Measurements from ENCODE around the gene PIGK. TPM values are rescaled to one million over a fixed set of nuclear protein-coding genes. Genes with fewer than 3 reads are reported as not detected.
A peak's percentile ranks its signal among the peaks of the same experiment; 100 is the strongest.
"Not testable (repeated sequence)": the region's sequence is repeated elsewhere in the genome, so short reads cannot be mapped to it uniquely, and the experiment has no call there.

PIGK gene
- total RNA-seq = 19.5 and 24.3 TPM in 2 replicates

DNA sequence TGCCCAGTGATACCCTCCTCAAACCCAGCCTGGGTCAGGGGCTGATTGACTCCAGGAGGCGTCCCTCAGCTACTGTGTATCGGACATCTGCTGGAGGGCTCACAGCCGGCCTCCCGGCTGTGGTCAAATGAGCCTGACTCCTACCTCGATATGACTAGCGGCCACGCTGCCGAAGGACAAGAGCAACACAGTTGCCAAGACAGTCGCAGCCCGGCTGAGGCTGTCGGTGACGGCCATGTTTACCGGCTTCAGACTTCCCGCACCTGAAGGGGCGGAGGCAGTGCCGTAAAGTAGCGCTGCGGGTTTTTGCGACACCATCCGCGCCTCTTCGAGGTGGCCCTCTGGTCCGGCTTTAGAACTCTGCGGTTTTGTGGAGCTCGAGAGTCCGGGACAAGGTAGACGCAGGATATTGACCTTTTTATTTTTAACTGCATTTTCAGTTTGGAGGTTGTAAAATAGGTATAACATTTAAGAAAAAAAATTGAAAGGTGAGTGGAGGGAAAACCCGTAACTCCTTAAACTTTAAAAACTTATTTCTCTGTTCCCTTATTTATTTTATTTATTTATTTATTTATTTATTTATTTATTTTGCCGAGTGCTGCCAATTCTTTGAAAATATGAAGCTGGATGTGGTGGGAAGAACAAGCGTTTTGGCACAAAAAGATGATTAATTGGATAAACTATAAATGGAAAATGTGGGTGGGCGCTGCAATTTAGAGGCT, at the start of gene PIGK:
Gene PIGK, minus strand, starts transcription at position 265 of the 722 bp plus-strand sequence. Its CDS starts 28 bp downstream, at position 237.
- peak; percentile 74 to 92 for DNase-seq (ENCODE audit: low read depth in 2 of 2)

DNA sequence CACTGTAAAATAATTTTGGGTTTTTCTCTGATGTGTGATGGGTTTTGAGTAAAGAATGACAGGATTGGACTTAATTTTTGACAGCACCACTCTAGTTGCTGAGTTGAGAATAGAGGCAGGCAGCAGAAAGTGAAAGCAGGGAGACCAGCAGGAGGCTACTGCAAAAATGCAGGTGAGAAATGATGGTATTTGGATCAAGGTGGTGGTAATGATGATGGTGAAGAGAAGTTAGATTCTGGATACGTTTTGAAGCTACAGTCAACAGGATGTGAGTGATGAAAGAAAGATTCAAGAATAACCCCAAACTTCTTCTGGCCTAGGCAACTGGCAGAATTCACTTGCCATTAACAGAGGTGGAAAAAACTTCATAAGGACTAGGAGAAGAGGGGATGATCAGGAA, 47.8 kb upstream of the PIGK start:
- DNase-seq (ENCODE audit: low read depth in 2 of 2) = no peak

DNA sequence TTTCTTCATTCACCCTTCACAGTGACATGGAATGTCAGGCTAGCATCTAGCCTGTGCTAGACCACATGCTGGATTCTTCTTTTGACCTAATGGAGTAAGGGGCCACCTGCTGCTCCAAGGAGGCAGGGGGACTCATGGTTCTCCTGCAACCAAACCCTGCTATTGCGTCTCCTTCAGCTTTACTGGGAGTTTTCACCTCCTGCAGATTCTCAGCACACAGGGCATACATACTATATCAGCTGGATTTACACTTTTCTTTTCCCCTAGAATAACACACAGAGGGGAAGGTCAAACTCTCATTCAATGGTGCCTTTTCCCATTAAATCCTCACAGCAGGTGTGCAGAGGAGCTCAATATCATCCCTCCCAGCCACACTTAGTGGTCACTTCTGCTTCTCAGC, 46.0 kb upstream of the PIGK start:
- no peak for DNase-seq (ENCODE audit: low read depth in 2 of 2)

DNA sequence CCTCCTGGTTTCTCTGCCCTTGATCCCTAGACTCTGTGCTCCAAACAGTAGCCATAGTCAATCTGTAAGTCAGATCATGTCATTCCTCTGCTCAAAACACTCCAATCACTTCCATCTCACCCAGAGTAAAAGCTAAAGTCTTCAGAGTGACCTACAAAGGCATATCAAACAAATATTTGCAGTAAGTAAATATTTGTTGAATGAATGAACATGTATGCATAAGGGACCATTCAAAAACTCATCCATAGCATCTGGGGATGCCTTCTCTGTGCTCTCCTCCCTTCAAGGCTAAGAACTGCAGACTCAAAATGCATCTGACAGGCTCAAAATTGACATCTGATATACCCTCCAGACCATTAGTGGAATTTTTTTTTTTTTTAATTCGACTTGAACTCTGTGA, 44.5 kb upstream of the PIGK start:
- no peak for DNase-seq (ENCODE audit: low read depth in 2 of 2)

DNA sequence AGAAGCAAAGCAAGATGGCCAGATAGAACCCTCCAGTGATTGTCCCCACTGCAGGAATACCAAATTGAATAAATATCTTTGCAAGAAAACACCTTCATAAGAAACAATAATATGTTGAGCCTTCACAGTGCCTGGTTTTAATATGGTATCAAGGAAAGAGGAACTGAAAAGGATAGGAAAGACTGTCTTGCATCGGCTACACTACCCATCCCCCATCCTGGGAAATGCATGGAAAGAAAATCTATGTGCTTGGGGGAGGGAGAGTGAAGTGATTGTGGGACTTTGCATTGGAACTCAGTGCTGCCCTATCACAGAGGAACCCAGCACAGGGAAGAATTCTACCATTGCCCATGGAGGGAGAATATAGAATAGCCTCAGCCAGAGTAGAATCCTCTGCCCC, 34.0 kb upstream of the PIGK start:
- no peak for DNase-seq (ENCODE audit: low read depth in 2 of 2)

DNA sequence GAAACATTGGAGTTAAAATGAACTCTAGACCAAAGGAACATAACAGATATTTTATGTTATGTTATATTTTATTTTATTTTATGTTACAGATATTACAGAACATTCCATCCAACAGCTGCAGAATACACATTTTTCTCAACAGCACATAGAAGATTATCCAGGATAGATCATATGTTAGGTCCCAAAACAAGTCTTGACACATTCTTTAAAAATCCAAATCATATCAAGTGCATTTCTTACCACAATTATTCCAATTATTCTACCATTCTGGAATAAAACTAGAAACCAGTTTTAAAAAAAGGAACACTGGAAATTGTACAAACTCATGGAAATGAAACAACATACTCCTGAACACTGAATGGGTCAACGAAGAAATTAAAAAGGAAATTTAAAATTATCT, 30.9 kb upstream of the PIGK start:
- no peak for DNase-seq (ENCODE audit: low read depth in 2 of 2)

DNA sequence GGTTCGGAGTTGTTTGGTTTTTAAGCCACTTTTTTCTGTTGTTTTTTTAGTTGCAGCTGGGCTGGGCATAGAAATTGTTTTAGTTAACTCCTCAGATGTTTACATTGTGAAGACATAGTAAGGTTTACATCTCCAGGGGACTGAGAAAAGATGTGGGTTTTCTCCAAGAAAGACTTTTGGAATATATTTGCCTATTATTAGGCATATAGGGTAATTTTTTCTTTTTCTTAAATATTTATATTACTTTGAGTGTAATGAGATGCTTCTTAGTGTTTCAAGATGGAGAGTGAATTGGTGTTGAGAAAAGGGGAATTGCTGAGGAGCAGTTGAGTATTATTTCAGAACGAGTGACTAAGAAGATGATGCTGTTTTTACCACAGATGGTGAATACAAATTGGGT, 26.6 kb upstream of the PIGK start:
- no peak for DNase-seq (ENCODE audit: low read depth in 2 of 2)

DNA sequence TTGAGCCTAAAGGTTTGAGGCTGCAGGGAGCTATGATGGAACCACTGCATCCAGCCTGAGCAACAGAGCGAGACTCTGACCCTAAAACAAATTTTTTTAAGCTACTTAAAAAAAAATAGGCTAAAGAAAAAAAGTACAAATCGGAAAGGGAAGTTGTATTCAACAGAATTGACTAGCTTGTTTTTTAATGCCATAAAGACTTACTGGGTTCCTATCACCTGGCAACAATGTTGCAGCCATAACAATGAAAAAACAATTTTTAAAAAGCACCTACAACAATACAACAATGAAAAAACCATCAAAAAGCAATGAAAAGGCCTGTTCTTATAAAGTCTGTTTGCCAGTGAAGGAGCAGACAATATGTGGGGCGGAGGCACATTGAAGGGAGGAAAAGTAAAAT, 20.1 kb upstream of the PIGK start:
- no peak for DNase-seq (ENCODE audit: low read depth in 2 of 2)

DNA sequence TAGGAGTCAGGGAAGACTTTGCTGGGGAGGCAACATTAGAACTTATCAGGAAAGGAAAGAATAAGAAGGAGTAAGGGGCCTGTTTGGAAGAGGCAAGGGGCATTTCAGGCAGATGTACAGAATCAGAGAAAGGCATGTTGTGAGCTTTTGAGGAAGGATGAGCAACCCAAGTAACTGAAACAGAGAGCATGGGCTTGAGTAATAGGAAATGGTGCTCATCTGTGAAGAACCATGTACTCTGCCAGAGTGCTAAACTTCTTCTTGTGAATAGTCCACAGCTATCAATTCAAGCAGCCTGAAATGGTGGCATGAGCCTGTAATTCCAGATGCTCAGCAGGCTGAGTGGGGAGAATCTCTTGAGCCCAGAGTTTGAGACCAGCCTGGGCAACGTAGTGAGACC, 19.2 kb upstream of the PIGK start:
- no peak for DNase-seq (ENCODE audit: low read depth in 2 of 2)

DNA sequence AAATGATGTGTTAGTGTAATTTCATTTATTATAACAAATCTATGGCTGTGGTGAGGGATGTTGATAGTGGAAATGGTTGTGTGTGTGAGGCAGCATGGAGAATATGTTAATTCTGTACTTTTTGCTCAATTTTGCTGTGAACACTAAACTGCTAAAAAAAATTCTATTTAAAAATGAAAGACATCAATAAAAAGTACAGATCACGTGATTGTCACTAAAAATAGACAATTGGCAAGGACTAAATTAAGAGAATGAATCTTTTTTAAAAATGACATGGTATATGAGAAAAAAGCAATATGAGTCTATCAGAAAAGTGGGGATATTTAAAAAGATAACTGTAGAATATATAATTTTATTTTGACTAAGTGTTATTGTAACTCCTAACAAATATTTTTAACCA, 15.7 kb upstream of the PIGK start:
- DNase-seq (ENCODE audit: low read depth in 2 of 2) = no peak

DNA sequence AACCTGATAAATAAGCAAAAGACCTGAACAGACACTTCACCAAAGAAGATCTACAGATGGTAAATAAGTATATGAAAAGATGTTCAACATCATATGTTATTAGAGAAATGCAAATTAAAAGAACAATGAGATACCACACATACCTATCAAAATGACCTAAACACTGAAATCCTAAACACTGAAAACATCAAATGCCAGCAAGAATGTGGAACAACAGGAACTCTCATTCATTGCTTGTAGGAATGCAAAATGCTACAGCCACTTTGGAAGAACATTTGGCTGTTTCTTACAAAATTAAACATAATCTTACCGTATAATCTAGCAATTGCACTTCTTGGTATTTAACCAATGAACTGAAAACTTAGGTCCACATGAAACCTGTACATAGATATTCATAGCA, 14.9 kb upstream of the PIGK start:
- no peak for DNase-seq (ENCODE audit: low read depth in 2 of 2)

DNA sequence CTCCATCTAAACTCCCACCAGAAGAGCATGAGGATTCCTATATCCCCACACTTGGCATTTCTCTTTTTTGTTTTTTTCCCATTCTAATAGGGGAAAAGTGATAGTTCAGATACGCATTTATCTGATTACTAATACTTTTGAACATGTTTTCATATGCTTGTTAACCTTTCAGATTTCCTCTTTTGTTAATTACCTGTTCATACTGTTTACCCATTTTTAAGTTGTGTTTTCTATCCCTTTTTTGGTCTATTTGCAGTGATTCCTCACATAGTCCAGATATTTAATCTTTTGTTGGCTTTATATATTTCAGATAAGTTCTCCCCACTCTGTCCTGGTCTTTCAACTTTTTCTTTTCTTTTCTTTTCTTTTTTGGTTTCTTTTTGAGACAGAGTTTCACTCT, 13.6 kb upstream of the PIGK start:
- DNase-seq (ENCODE audit: low read depth in 2 of 2) = no peak

DNA sequence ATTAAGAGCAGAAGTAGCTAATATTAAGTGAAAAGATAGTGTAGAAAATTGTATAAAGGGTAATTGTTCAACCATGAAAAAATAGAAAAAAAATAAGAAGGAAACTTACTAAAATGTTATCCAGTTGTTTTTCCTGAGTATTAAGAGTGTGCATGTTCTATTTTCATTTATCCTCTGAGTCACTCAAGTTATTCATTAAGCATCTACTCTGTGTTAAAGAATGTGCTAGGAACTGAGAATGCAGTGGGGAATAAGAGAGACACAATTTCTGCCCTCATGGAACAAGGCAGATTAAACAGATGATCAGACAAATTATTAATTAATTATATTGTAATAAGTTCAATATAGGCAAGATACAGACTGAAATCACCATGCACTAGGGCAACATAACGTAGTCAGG, 10.8 kb upstream of the PIGK start:
- no peak for DNase-seq (ENCODE audit: low read depth in 2 of 2)

DNA sequence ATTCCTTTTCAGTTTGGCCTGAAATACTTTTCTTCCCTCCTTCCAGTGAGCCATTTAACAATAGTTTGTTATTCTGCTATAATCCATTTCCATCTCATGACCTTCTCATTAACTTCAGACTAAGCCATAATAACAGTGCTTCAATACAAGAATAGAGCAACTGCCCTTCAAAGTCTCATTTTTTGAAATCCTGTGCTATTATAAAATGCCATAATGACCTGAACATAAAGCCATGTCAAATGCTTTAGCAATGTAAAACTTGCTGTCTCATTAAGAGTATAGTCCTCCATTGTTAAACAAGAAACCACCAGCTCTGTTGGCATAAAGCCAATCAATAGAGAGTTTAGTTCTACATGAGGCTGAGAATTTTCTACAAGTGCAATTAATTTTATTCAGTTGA, 9.6 kb upstream of the PIGK start:
- DNase-seq (ENCODE audit: low read depth in 2 of 2) = peak in 1 of 2 donors; percentile 24

DNA sequence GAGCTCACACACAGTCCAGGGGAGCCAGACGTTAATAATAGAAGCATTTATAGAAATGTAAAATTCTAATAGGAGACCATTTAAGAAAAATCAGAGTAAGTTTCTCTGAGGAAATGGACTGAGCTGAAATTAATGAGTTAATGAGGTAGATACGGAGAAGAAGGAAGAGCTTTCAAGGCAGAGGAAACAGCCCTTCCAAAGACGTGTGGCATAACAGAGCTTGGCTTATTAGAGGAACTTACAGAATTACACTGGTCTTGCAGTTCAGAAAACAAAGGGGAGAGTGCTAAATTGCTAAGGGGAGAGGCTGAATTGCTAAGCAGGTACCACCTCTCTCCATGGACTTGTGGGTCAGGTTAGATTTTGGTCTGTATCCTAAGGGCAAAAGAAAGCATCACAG, 8.2 kb upstream of the PIGK start:
- DNase-seq (ENCODE audit: low read depth in 2 of 2) = no peak

DNA sequence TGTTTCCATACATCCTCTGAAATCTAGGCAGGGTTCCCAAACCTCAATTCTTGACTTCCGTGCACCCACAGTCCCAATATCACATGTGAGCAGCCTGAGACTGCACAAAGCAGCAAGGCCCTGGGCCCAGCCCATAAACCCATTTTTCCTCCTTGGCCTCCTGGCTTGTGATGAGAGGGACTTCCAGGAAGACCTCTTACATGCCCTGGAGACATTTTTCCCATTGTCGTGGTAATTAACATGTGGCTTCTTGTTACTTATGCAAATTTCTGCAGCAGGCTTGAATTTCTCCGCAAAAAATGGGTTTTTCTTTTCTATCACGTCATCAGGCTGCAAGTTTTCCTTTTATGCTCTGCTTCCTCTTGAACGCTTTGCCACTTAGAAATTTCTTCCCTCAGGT, 3.3 kb upstream of the PIGK start:
- no peak for DNase-seq (ENCODE audit: low read depth in 2 of 2)

DNA sequence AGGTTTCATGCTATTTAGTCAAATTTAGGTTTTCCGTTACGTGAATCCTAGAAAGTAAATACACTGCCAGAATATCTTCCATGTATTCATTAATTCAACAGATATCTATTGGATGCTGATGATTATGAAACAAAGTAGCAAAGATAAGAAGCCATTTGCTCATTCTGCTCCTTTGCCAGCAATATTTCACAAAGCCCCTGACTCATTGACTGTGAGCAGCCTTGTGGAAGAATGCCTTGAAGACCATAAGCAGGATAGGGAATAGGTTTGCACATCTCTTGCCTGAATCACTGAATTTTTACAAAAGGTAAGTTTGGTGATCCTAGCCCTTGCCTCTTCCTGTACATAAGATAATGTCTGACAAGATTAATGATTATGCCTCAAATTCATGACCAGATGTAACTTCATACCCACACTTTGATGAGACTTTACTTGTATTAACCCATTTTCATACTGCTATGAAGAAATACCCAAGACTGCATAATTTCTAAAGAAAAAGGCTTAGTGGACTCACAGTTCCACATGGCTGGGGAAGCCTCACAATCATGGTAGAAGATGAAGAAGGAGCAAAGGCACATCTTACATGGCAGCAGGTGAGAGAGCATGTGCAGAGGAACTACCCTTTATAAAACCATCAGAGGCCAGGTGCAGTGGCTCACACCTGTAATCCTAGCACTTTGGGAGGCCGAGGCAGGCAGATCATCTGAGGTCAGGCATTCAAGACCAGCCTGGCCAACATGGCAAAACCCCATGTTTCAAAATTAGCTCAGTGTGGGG, 1.6 kb upstream of the PIGK start:
- DNase-seq (ENCODE audit: low read depth in 2 of 2) = peak in 1 of 2 donors; percentile 3

DNA sequence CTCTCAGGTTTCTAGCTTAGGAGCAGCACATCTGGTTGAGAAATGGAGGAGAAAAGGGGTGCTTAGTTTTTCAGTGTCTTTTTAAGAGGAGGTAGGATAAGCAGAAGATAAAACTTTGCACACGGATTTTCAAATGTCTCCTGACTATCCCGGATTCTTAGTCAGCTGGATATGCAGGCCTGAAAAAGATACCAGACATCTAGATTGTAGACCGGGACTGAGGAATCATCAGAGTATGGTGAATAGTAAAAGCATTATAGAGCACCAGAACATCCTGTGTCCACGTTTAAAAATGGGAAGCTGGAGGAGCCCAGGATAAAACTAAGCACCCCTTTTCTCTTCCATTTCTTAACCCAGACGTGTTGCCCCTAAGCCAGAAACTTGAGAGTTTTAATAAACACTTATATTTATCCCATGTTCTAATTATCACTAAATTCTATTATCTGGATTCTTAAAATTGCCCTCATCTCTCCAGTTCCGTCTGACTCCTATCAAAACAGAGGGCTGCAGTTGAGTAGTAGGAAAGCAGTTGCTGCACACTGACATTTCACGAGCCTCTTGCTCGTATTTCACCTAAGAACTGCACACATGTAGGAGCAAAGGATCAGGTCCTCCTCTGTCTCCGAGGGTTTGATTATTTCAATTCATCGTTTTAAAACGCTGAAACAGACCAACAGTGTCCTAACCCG, 609 bp downstream of the PIGK start:
- DNase-seq (ENCODE audit: low read depth in 2 of 2) = peak in 1 of 2 donors; percentile 1

DNA sequence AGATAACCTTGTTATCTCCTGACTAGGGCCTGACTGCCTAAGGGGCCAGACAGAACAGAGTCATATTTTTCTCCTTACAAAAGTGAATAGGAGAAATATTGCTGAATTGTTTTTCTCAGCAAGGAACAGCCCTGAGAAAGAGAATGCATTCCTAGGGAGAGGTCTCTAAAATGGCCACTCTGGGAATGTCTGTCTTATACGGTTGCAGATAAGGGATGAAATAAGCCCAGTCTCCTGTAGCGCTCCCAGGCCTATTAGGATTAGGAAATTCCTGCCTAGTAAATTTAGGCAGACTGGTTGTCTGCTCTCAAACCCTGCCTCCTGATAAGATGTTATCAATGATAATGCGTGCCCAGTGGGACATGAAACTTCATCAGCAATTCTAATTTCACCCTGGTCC, 15.2 kb downstream of the PIGK start:
- DNase-seq (ENCODE audit: low read depth in 2 of 2) = not testable (repeated sequence)

DNA sequence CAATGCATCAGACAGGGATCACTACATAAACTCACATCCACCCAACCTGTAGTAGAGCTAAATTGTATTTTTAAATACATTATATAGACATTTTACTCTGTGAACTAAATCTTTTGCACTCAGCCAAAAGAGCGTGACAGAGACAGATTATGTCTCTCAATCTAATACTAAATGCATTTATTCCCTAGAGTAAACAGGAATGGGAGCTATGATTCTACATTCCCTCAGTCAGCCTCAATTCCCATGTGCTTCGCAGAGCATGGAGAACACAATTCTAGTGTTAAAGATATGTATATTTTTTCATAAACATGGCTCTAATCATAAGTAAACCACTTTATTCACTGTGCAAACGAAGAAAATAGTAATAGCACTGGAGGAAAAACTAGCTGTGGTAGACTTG, 16.5 kb downstream of the PIGK start:
- DNase-seq (ENCODE audit: low read depth in 2 of 2) = no peak

DNA sequence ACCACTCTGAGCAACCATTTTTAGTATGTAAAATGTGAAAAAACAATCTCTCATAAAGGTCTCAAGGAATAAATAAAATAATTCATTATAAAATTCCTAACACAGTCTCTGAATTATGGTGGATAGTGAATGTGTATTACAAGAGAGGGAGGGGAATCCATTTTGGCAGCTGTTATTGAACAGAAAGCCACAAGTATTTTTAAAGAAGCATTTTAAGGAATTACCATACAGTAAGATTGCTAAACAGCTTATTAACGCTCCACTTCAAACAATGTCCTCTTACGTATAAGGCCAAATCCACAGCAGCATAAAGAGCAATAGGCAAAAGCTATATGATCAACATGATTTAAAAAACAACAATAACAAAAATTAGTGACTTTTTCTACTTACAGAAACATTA, 18.4 kb downstream of the PIGK start:
- DNase-seq (ENCODE audit: low read depth in 2 of 2) = no peak

DNA sequence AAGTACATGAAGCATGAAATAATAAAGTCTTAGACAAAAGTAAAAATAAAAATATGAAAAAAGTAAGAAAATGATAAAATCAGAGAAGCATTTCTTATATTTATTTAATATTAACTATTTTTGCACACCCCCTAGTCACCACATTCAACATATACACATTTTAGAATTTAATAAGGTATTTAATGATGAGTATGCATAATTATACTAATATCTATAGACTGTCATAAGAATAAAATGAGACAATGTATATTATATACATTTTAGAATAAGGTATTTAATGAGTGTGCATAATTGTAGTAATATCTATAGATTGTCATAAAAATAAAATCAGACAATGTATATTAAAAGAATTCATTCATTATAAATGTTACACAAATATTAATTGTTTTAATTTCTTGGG, 18.9 kb downstream of the PIGK start:
- no peak for DNase-seq (ENCODE audit: low read depth in 2 of 2)

DNA sequence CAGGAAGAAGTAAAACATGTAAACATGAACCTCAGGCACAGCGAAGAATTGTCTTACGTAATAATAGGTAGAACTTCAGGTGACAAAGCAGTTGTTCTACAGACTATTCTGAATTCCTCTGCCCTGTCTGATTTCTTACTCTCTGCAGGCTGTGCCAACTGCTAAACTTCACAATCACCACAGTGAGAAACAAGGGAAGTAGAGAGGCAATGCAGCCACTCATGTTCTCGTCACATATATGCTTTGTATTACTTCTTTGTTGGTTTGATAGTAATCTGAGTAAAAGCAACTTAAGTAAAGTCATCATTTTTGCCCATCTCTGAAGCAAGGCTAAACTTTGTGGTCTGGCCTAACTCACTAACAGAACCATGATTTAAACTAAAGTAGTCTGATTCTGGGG, 21.9 kb downstream of the PIGK start:
- no peak for DNase-seq (ENCODE audit: low read depth in 2 of 2)
